Choroid plexus epithelial cell (primary cell): Measurements from ENCODE around the gene FAM174C.
A peak's percentile ranks its signal among the peaks of the same experiment; 100 is the strongest.

Source experiments
- DNase-seq: peaks from one replicate; pipeline ENCODE4 v3.0.0-alpha.2; 2010; ENCODE audit warnings: low read depth
- H3K4me3 ChIP-seq: 2 replicates; pipeline ENCODE4 v1.5.1; 2011; ENCODE audit warnings: low read depth, mild to moderate bottlenecking, control low read depth, low read length, moderate library complexity
- CTCF ChIP-seq: conservative IDR thresholded peaks from 2 replicates; pipeline ENCODE4 v1.5.1; 2011; ENCODE audit warnings: low read depth, mild to moderate bottlenecking, control low read depth, inconsistent platforms, low read length, moderate library complexity

The FAM174C gene

DNA sequence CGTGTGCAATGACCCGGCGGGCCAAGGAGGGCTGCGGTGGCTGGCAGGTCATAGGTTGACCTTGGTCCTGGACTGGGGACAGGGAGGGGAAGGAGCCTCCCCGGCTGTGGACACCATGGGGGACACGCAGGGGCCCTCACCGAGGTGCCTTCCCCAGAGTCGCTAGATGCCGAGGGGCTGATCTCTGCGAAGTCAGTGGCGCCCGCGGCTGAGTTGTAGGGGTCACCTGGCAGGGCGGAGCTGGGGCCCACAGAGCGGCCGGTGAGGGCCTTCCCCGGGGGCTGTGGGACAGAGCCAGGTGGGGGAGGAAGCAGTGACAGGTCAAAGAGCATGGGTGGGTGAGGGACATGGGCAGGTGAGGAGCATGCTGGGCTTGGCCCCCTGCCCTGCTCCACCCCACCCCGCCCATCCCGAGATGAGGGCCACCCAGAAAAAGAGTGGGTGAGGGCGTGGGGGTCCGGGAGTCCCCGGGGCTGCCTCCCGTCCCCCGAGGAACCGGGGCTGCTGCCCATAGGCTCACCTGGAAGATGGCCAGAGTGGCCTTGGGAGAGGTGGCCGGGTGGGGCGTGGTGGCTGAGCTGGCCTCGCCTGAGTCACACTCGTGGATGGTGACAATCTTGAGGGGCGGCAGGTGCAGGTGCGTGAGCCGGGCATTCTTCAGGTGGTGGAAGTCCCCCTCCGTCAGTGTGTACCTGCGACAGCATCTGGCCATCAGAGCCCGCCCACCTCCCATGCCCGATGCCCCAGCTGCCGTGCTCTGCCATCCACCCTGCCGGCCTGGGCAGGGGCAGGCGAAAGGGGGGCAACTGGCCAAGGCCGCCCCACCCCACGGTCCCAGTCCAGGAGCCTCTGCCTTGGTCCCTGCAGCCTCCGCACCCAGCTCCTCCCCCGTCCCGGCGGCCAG, 41.0 kb upstream of the FAM174C start:
- no peak overlapping the region for H3K4me3 ChIP-seq
- DNase-seq: no peak
- no peak for TF ChIP-seq CTCF

GRCh38 chr19:1234955-1235380, 40.4 kb upstream of the FAM174C start:
- DNase-seq: no peak
- no peak overlapping the region for H3K4me3 ChIP-seq
- TF ChIP-seq CTCF: no peak

DNA sequence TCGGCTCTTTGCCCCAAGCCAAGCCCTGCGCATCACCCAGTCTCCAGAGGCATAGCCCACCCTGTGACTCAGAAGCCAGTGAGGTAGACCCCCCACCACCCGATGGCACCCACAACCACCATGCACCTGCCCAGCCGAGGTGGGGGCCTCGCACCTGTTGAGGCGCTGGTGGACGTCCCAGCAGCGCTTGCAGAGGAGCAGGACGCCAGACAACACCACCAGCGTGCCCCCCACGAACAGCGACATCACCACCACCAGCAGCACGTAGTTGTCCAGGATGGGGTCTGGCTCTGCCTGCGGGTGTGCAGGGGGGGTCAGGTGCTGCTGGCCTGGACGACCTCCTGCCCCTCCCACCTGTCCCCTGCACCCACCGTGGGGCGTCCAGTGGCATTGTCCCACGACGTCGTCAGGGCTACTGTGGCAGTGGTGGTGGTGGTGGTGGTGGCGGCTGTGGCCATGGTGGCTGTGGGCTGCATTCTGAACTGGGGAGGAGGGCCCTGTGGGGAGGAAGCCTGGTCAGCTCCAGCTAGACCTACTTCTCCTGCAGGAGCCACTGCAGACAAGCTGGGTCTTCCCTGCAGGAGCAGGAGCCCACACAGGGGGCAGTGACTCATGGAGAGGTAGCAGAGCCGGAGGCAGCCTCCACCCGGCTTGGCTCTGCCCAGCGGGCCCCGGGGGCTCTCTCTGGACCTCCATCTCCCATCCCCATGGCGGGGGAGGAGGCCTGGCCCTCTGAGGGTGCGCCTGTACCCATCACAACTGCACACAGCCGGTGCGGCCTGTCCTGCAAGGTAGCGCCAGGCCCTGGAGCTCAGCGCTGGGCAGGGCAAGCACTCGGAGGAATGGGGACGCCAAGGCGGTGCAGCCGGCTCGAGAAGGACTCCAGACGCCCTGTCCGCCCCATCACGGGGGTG, 39.4 kb upstream of the FAM174C start:
- TF ChIP-seq CTCF: no peak
- peak; percentile 61 for DNase-seq
- H3K4me3 ChIP-seq: peak overlapping the region; percentile 49

DNA sequence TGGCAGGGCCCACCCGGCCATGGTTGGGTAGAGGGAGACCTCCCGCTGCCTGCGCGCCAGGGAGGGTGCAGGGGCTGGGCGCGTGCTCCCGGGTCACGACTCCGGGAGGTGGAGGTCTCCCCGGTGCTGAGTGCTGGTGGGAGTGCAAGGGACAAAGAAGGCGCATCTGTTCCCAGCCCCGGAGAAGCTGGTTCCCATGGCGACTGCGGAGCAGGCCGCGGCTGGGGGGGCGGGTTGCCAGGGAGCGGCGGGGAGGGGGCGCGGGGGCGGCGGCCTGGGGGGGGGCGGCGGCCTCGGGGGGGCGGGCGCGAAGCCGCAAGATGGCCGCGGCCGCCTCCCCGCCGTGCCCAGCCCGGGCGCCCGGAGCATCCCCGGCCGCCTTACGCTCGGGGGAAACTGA, 38.8 kb upstream of the FAM174C start:
- no peak for DNase-seq
- peak overlapping the region; percentile 70 for H3K4me3 ChIP-seq
- no peak for TF ChIP-seq CTCF

- DNase-seq: no peak
- TF ChIP-seq CTCF: no peak
- H3K4me3 ChIP-seq: peak overlapping the region; percentile 70
Measured at GRCh38 chr19:1237027-1237659, 38.2 kb upstream of the FAM174C start.

DNA sequence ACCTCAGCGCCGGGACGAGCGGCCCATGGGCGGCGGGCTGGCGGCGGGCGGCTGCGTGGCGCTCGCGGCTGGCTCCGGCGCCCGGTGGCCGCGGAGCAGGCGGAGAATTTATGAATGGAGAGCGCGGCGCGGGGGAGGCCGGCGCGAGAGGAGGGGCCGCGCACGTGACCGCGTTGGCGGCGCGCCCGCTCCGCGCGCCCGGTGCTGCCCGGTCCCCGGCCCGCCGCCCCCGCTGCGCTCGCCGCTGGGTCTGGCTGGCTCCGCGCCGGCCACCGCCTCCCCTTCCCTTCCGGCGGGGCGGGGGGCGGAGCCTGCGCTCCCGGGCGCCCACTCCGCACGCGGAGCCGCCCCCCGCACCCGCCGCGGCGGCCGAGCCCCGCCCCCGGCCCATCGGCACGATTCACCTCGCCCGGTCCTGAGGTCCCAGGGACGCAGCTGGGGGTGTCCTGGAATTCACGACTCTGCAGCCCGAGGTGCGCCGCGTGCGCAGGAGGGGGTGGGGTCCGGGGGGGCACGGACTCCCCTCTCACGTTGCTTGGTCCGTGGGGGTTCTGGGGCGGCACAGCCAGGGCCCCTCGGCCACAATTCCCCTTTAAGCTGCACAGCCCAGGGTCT, 37.5 kb upstream of the FAM174C start, which contains the start of gene CBARP:
CBARP (minus strand) TSS at position 252 of the 615 bp plus-strand sequence. CDS start 1,905 bp downstream, outside the sequence.
- DNase-seq: peak; percentile 24
- TF ChIP-seq CTCF: no peak
- peak within 1 kb of the TSS; percentile 70 for H3K4me3 ChIP-seq
